PC-3 (cell line): ENCODE results near the gene COL4A6. TPM values are rescaled to one million over a fixed set of nuclear protein-coding genes. Genes with fewer than 3 reads are reported as not detected.

Experiments
- ATAC-seq: fragments of 200-7000 bp; cut with Tn5 transposase; 2 replicates; pipeline ENCODE4 v1.9.1; 2020; ENCODE audit warnings: mild to moderate bottlenecking, moderate library complexity
- BruUV-seq: library from RNA; stranded (reverse); fragments of 400-500 nt; replicated peaks from 2 replicates; lab custom pipeline; 2021; lab: Mats Ljungman, UMichigan
- CTCF ChIA-PET: fragments of 300-600 bp; sonication (Branson Sonifier 250); formaldehyde crosslinking; loops from one replicate; lab custom pipeline; 2022; ENCODE audit warnings: antibody characterized with exemption; lab: Charles Lee
- POLR2A ChIA-PET: fragments of 300-600 bp; sonication (Branson Sonifier 250); formaldehyde crosslinking; loops from one replicate; lab custom pipeline; 2022; ENCODE audit warnings: antibody characterized with exemption; ENCODE audit not compliant: unreplicated experiment; lab: Charles Lee
- DNase-seq: peaks from one replicate; pipeline ENCODE4 v3.0.0-alpha.2; 2015
- H2AFZ ChIP-seq: fragments of 300-600 bp; sonication (generic); 2 replicates; pipeline ENCODE4 v1.6.0; 2016; ENCODE audit warnings: antibody characterized with exemption, low read length
- H3F3A ChIP-seq: fragments of 300-600 bp; sonication (generic); one replicate; pipeline ENCODE4 v1.6.0; 2017; ENCODE audit warnings: antibody characterized with exemption, low read length, control low read depth, mild to moderate bottlenecking; ENCODE audit not compliant: unreplicated experiment
- H3K27ac ChIP-seq: fragments of 300-600 bp; sonication (generic); 2 replicates; pipeline ENCODE4 v1.5.1; 2016; ENCODE audit warnings: mild to moderate bottlenecking, low read length
- H3K27me3 ChIP-seq: fragments of 300-600 bp; sonication (generic); 2 replicates; pipeline ENCODE4 v1.6.1; 2016; ENCODE audit warnings: low read length, mixed read lengths
- H3K36me3 ChIP-seq: fragments of 300-600 bp; sonication (generic); 2 replicates; pipeline ENCODE4 v1.6.1; 2016; ENCODE audit warnings: low read depth, mixed run types, low read length, mixed read lengths
- H3K4me1 ChIP-seq: fragments of 300-600 bp; sonication (generic); 2 replicates; pipeline ENCODE4 v1.5.1; 2016; ENCODE audit warnings: low read length; ENCODE audit not compliant: insufficient read depth
- H3K4me2 ChIP-seq: fragments of 300-600 bp; sonication (generic); 2 replicates; pipeline ENCODE4 v1.6.0; 2016; ENCODE audit warnings: low read length
- H3K4me3 ChIP-seq: fragments of 300-600 bp; sonication (generic); 2 replicates; pipeline ENCODE4 v1.5.1; 2016; ENCODE audit warnings: mild to moderate bottlenecking, low read length, mixed read lengths
- H3K79me2 ChIP-seq: fragments of 300-600 bp; sonication (generic); 2 replicates; pipeline ENCODE4 v1.6.1; 2017; ENCODE audit warnings: low read length, mixed read lengths
- H3K9ac ChIP-seq: fragments of 300-600 bp; sonication (generic); 2 replicates; pipeline ENCODE4 v1.6.0; 2016; ENCODE audit warnings: mild to moderate bottlenecking, low read length
- H3K9me2 ChIP-seq: fragments of 300-600 bp; sonication (generic); replicated peaks from 2 replicates; pipeline ENCODE4 v1.6.1; 2016; ENCODE audit warnings: mixed run types, low read length, mixed read lengths
- H3K9me3 ChIP-seq: fragments of 300-600 bp; sonication (generic); 2 replicates; pipeline ENCODE4 v1.6.1; 2016; ENCODE audit warnings: low read length, mixed read lengths
- H4K20me1 ChIP-seq: fragments of 300-600 bp; sonication (generic); 2 replicates; pipeline ENCODE4 v1.6.1; 2016; ENCODE audit warnings: low read length, mixed read lengths
- CTCF ChIP-seq: fragments of 300-600 bp; sonication (generic); conservative IDR thresholded peaks from 2 replicates; pipeline ENCODE4 v1.5.1; 2017; ENCODE audit warnings: antibody characterized with exemption, low read depth, mild to moderate bottlenecking, low read length
- EZH2 ChIP-seq: fragments of 300-600 bp; sonication (generic); IDR thresholded peaks from one replicate; pipeline ENCODE4 v1.6.1; 2017; ENCODE audit warnings: antibody characterized with exemption, mild to moderate bottlenecking, low read length; ENCODE audit not compliant: unreplicated experiment
- EZH2phosphoT487 ChIP-seq: fragments of 300-600 bp; sonication (generic); IDR thresholded peaks from 2 replicates; pipeline ENCODE4 v1.6.1; 2018; ENCODE audit warnings: mild to moderate bottlenecking, antibody characterized with exemption, low read length, borderline replicate concordance
- intact Hi-C: fragments of 100-400 bp; cut with micrococcal nuclease; formaldehyde crosslinking; loops from 2 replicates; pipeline ENCODE4 v1.9.0; 2023
- total RNA-seq: library from RNA; depleted of rRNA; stranded (reverse); fragments of >200 nt; gene quantifications from 2 replicates; pipeline ENCODE4 v1.2.3, GENCODE V29; 2014

COL4A6 gene
- total RNA-seq, 1 experiment from 2014 or later: 4.4 TPM

DNA sequence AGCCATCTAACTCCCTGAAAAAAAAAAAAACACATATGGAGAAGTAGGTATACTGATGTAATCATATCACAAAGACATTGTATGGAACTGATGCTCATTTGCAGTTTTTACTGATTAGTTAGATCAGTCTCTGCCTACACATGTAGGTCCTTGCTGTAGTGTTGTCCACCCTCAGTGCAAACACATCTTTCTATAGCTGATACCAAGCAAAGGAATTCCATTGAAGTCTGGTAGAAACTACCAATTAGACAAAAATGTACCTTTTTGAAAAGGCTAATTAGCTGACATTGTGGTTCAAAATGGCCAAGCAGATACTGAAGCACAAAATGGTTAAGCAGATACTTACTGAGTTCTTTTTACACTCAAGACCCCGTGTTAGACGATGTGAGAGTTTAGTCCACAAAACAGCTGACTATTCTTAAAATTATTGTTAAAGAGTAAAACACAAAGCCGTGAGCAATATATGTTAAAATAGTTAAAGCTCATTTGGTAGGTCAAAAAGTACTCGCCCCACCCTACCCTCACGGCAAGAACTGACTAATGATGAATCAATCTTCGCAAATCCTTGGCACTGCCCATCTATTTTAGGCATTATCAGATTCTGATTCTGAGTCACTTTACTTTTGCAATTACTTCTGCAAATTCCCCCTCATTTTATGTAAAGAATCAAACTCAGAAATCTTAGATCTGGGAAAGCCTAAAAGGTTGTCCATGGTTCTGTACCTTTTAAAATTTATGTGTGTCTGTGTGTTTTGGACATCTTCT, 40.4 kb downstream of the COL4A6 start:
- peak; percentile 58 for ATAC-seq
- TSS peak; percentile 87 for BruUV-seq

GRCh38 chrX:108396986-108397385, 41.2 kb downstream of the COL4A6 start:
- Histone ChIP-seq H3K9ac (peak overlapping the region; percentile 93), H3K9me2 (no peaks in the 10 kb centered on the region), H3K4me1 (peaks cover 66% of the 10 kb centered on the region), H3K27ac (peak overlapping the region; percentile 99), H3K27me3 (no peaks in the 10 kb centered on the region), H4K20me1 (no peaks in the 10 kb centered on the region), H3K36me3 (no peaks in the 10 kb centered on the region), H3F3A (no peaks in the 10 kb centered on the region), H2AFZ (no peak overlapping the region), H3K79me2 (no peaks in the 10 kb centered on the region; the same call in 1 of the 2 replicates), H3K9me3 (no peaks in the 10 kb centered on the region), H3K4me2 (peak overlapping the region; percentile 65), H3K4me3 (peak overlapping the region; percentile 53)
- DNase-seq: no peak
- TF ChIP-seq EZH2 (no peak), EZH2phosphoT487 (no peak), CTCF (no peak)
- intact Hi-C loops: loop anchor here (5.0 kb wide), 2 partner anchors 55 to 140 kb away; no protein-coding TSS in a partner anchor
- ATAC-seq: no peak
- ChIA-PET CTCF (interaction anchor here (1.3 kb wide), 1 partner anchor 173 kb away, joined by 3 read pairs; no protein-coding TSS in a partner anchor), POLR2A (no interaction called here)
- no TSS peak for BruUV-seq

More for the DNA sequence above, 40.4 kb downstream of the COL4A6 start:
- no peaks in the 10 kb centered on the region; the same call in 1 of the 2 replicates for H3K79me2 ChIP-seq
- no peaks in the 10 kb centered on the region for H4K20me1 ChIP-seq
- CTCF ChIA-PET: interaction anchor here (0.6 to 1.3 kb wide), 2 partner anchors 90 to 173 kb away, joined by 3 read pairs; no protein-coding TSS in a partner anchor
- intact Hi-C loops: loop anchor here (2.0 to 5.0 kb wide), 4 partner anchors 15 to 139 kb away; no protein-coding TSS in a partner anchor
- DNase-seq: peak; percentile 89
- peak overlapping the region; percentile 99 for H3K27ac ChIP-seq
- H3F3A ChIP-seq: no peaks in the 10 kb centered on the region
- TF ChIP-seq EZH2 (no peak), CTCF (no peak), EZH2phosphoT487 (no peak)
- H3K4me1 ChIP-seq: peaks cover 68% of the 10 kb centered on the region
- H3K4me2 ChIP-seq: peak overlapping the region; percentile 76
- peak overlapping the region; percentile 93 for H3K9ac ChIP-seq
- no peaks in the 10 kb centered on the region for H3K9me2 ChIP-seq
- H3K9me3 ChIP-seq: no peaks in the 10 kb centered on the region
- 0 out of 2 replicates have a peak overlapping the region, but pooled peaks have one; percentile 12 for H2AFZ ChIP-seq
- H3K36me3 ChIP-seq: no peaks in the 10 kb centered on the region
- POLR2A ChIA-PET: interaction anchor here (0.6 kb wide), 1 partner anchor 929 kb away, joined by 10 read pairs; no protein-coding TSS in a partner anchor
- H3K27me3 ChIP-seq: no peaks in the 10 kb centered on the region
- H3K4me3 ChIP-seq: peak overlapping the region; percentile 53
